H1 (cell line): ENCODE results near the gene C17orf50.

Source experiments
- ATF3 ChIP-seq: IDR thresholded peaks from 2 replicates; pipeline ENCODE4 v1.6.1; 2011; ENCODE audit warnings: low read depth, mild to moderate bottlenecking, low read length; ENCODE audit not compliant: insufficient read depth
- CREB1 ChIP-seq: IDR thresholded peaks from 2 replicates; pipeline ENCODE4 v1.6.1; 2012; ENCODE audit warnings: inconsistent platforms
- CTCF ChIP-seq, 3 experiments: IDR thresholded peaks; 1 replicate in 2 of 3; 2 replicates in 1 of 3; pipeline versions ENCODE4 v1.5.1 to v1.6.1; 2011; ENCODE audit warnings: low read length in 3 of 3, mild to moderate bottlenecking in 3 of 3, inconsistent platforms in 2 of 3, low read depth in 1 of 3, moderate library complexity in 1 of 3; ENCODE audit not compliant: insufficient read depth in 1 of 3; ENCODE audit errors: control extremely low read depth in 1 of 3
- EZH2 ChIP-seq: fragments of 200-600 bp; sonication (generic); IDR thresholded peaks from 2 replicates; pipeline ENCODE4 v1.7.1; 2012; ENCODE audit warnings: low read depth, mild to moderate bottlenecking, moderate library complexity, low read length, inconsistent platforms; ENCODE audit not compliant: severe bottlenecking
- GABPA ChIP-seq: IDR thresholded peaks from 2 replicates; pipeline ENCODE4 v1.6.1; 2011; ENCODE audit warnings: mild to moderate bottlenecking, low read length, moderate library complexity, borderline replicate concordance; ENCODE audit not compliant: insufficient read depth
- MAFK ChIP-seq: IDR thresholded peaks from 2 replicates; pipeline ENCODE4 v1.6.1; 2012; ENCODE audit warnings: low read depth, mild to moderate bottlenecking, improper control_type of control experiment, low read length
- MAX ChIP-seq: IDR thresholded peaks from 2 replicates; pipeline ENCODE4 v1.6.1; 2012; ENCODE audit warnings: inconsistent platforms
- POLR2A ChIP-seq, 2 experiments: IDR thresholded peaks; 1 replicate in 1 of 2; 2 replicates in 1 of 2; pipeline ENCODE4 v1.6.1; 2011; ENCODE audit warnings: low read depth in 2 of 2, low read length in 2 of 2, mild to moderate bottlenecking in 2 of 2; ENCODE audit errors: control extremely low read depth in 1 of 2
- POLR2AphosphoS5 ChIP-seq: IDR thresholded peaks from 2 replicates; pipeline ENCODE4 v1.6.1; 2011; ENCODE audit warnings: low read depth, low read length
- SP1 ChIP-seq: IDR thresholded peaks from 2 replicates; pipeline ENCODE4 v1.6.1; 2011; ENCODE audit warnings: low read depth, low read length
- TBP ChIP-seq: IDR thresholded peaks from 2 replicates; pipeline ENCODE4 v1.6.1; 2011; ENCODE audit warnings: low read depth, low read length, improper control_type of control experiment
- ZNF274 ChIP-seq: IDR thresholded peaks from 2 replicates; pipeline ENCODE4 v1.7.0; 2012; ENCODE audit warnings: low read length, borderline replicate concordance; ENCODE audit errors: extremely low read depth

GRCh38 chr17:35716173-35716572 lies 44.5 kb upstream of the C17orf50 start:
- TF ChIP-seq MAX (no peak), POLR2AphosphoS5 (no peak), CTCF (IDR thresholded peaks at IDR 0.05; ENCODE audit: control extremely low read depth in 1 of 3, insufficient read depth in 1 of 3, low read depth in 1 of 3, low read length in 3 of 3) (no peak), CREB1 (no peak), GABPA (no peak), MAFK (no peak), ATF3 (no peak), ZNF274 (no peak), SP1 (no peak), EZH2 (no peak), TBP (no peak), POLR2A (IDR thresholded peaks at IDR 0.05; ENCODE audit: control extremely low read depth in 1 of 2, low read depth in 2 of 2, low read length in 2 of 2) (no peak)
